Activated naive CD8-positive, alpha-beta T cell treated with anti-CD3 and anti-CD28 coated beads, Interleukin-2, amount 50 U/mL, for 16 hours (primary cell): Measurements from ENCODE around the gene TMCO6.

Source experiments
- DNase-seq: peaks from one replicate; pipeline ENCODE4 v3.0.0-alpha.2; 2020; ENCODE audit warnings: low read depth, low spot score

The TMCO6 gene

DNA sequence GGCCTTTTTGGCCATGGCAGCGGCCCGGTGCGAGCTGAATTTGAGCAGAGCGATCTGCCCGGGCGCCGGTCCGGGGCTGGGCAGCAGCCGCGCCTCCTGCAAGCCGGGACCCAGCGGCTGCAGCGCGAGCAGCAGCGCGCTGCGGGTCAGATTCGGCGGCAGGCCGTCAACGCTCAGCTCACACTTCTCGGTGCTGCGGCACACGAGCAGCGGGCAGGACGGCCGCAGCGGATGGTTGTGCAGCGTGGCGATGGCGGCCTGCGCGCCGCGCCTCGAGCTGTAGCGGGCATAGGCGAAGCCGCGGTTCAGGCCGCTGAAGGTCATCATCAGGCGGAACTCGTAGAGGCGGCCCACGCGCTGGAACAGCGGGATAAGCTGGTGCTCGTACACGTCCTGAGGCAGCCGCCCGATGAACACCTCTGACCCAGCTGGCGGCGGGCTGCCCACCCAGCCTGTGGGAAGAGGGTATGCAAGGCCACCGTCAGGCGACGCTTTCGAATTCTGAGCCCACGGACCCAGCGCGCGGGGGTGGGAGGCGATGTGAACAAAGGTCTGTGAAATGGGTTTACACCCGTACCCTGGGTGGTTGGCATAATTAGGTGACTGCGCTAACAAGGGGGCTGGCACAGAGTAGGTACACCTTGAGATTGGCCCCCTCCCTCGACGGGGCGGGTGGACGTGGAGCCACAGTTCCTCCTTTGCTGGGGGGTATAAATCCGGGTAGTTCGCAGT, 33.4 kb downstream of the TMCO6 start:
- no peak for DNase-seq

DNA sequence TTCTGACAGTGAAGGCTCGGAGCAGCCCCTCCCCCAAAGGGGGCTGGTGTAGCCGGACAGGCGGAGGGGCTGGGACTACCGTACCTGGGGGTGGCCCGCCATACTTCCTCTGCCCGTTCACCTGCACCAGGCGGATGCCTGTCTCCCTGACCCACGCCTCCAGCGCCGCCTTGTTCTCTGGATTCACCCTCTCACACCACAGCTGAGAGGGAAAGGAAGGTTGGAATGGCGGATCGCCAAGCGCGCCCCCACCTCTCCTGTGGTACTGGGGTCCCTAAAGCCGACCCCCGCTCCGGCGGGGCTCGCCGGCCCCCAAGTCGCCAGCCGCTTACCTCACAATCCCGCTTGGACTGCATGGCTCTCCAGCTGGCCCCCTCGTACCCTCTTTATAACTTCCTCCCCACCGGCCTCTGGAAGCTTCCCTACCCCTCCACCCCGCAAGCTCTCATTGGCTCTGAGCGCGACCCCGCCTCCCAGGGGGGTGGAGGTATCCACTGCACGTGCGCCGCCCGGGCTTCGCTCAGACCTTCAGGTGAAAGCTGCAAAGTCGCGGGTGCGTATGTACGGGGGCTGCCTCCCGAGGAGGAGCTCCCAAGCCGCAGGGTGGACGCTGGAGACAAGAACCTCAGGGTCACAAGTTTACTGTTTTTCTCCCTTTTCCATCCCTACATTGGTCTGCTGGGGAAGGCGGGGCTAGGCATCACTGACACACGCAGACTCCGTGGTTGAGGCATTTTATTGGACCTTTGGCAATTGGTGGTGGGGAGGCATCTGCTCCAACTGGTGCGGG, 34.1 kb downstream of the TMCO6 start, which contains the start of gene DND1:
TSS of gene DND1 (minus strand) at position 390 of the 790 bp plus-strand sequence. CDS start at position 356, 34 bp downstream.
- DNase-seq: no peak

DNA sequence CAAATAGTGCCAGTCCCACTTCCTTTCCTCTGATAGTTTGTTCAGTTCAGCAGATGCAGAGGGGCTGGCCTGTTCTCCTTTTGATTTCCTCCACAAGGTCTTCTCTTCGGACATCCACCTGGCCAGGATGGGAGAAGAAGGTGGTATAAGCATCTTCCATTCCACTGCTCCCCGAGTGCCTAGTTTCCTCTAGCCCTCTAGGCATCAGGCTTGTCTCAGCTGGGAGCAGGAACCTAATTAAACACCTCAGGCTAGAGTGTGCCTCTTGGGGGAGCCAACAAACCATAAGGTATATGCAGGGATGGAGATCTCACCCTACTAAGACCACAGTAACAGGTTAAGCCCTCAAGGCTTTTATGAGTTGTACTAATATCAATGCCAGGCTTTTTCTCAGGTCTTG, 35.0 kb downstream of the TMCO6 start:
- no peak for DNase-seq

DNA sequence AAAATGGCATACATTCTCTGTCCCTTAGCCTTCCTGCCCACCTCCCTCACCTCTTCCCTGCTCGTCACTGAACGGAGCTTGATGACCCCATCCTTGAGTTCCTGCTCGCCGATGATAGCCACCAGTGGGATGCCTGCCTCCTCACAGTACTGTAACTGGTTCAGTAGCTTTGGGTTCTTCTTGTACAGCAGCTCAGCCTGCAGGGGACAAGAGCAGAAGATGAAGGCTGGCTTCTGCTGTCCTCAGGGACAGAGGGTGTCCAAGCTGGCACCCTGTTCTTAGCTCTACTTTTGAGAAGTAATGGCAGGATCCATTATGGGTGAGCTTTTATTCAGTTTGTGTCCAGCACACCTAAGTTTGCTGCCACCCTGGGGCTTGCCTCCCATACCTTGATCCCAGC, 35.4 kb downstream of the TMCO6 start:
- DNase-seq: no peak

DNA sequence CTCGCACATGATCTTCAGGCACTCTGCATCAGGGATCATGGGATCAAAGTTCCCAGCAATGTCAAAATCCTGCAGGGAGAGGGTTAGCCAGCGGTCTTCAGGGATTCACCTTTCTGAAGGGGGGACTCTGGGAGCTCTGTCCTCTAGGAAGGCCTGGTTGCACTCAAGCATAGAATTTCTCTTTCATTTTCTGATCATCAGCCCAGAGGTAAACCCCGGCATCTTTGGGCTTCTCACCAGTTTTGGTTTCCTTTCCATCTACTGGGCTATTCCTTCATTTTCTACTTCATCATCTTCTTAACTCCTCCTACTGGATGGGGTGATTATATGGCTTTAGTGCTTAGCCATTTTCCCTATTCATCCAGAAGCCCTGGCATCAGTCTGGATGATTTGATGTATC, 38.7 kb downstream of the TMCO6 start:
- DNase-seq: no peak

DNA sequence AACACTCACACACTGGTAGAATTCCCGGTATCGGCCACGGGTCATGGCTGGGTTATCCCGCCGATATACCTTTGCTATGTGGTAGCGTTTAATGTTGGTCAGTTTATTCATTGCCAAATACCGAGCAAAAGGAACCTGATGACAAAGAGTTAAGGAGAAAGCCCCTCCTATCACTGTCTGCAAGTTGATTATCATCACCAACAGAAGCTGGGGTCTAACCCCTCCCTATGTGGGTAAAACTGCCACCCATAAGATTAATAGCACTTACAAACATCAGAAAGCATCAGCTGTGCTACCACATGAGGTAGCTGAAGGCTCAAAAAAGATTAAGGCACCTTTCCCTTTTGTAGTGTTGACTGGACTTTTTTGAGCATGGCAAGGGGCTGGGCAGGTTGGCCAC, 39.7 kb downstream of the TMCO6 start:
- no peak for DNase-seq

DNA sequence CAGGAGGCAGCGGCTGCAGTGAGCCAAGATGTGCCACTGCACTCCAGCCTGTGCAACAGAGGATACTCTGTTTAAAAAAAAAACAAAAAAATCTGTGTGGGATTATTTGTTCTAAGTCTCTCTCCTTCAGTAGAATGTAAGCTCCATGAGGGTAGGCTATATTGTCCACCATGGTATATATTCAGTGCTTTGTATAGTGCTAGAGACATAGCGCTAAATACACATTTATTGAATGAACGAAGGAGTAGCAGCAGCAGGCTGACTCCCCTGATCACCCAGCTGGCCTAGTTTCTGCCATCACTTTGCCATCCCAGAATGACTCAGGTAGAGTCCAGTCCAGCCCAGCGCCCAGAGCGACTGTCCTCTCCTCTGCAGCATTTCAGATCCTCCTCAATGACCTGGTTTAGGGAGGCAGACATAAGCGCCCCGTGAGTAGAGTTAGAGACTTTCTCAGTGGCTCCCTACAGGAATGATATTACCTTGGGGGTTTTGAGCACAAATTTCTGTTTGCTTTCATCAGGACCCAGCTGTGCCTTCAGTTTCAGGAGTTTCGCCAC, 51.2 kb downstream of the TMCO6 start:
- no peak for DNase-seq

DNA sequence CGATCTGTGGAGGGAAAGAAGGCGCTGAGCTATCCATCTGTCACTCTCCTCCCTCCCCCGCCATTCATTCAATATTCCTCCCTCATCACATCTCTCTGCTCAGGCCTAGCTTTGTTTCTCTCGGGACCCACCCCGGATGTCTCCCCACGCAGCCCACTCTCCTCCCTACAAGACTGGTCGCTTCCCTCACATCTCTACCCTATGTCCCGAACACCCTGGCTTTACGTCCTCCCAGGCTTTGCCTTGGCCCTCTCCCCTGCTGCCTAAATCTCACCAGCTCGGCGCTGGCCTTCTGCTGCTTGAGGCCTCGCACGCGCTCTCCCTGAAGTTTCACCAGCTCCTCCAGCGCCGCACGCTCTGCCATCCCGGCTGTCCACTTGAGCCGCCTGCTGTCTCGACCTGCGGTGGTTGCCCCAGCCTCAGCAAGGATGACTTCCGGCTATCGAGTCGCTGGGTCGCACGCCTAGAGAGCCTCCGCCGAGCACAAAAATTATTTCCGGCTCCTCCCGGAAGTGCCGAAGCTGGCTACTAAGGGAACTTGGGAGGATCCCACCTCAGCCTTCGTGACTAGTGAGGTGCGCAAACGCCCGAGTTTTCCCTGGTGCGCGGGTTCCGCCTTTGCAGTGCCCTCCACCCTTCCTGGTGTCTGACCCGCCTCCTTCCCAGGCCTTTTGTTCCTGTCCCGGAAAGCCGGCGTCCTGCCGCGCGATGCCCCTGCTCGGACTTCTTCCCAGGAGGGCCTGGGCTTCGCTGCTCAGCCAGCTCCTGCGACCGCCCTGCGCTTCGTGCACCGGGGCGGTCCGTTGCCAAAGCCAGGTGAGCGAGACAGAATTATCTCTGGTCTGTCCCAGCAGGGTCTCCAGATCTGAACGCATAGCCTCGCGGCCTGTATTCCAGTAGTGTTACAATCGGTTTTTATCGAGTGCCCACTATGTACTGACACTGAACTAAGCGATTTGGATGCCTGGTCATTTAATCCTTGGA, 52.0 kb downstream of the TMCO6 start, which contains the start of the genes HARS1 and HARS2:
TSS of gene HARS1 (minus strand) at position 430 of the 984 bp plus-strand sequence. CDS start at position 364, 66 bp downstream.
TSS of gene HARS2 (plus strand) at position 515 of the 984 bp plus-strand sequence. CDS start at position 709, 194 bp downstream.
- peak; percentile 57 for DNase-seq

DNA sequence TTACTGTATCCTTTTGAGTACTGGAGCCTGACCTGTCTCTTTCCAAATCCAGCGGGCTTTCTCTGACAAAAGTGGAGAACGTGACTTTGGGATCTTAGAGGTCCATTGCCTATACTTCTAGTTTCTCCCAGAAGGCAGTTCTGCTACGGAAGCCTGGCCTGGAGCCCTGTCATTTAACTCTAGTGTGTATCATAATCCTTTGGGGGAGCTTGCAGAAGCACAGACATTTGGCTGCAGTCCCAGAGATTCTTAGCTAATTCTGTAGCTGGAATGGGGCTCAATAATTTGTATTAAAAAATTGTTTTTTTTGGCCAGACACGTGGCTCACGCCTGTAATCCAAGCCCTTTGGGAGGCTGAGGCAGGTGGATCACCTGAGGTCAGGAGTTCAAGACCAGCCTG, 55.0 kb downstream of the TMCO6 start:
- DNase-seq: no peak
